HG03175 (cell line): ENCODE data around the gene ATP6V0A1.
A peak's percentile ranks its signal among the peaks of the same experiment; 100 is the strongest.
"Not testable (repeated sequence)": the region's sequence is repeated elsewhere in the genome, so short reads cannot be mapped to it uniquely, and the experiment has no call there.

Experiments
- ATAC-seq: cut with Tn5 transposase; IDR thresholded peaks from one replicate; pipeline ENCODE4 v1.9.1; 2021; ENCODE audit warnings: mild to moderate bottlenecking, moderate library complexity; ENCODE audit not compliant: unreplicated experiment

Gene ATP6V0A1

DNA sequence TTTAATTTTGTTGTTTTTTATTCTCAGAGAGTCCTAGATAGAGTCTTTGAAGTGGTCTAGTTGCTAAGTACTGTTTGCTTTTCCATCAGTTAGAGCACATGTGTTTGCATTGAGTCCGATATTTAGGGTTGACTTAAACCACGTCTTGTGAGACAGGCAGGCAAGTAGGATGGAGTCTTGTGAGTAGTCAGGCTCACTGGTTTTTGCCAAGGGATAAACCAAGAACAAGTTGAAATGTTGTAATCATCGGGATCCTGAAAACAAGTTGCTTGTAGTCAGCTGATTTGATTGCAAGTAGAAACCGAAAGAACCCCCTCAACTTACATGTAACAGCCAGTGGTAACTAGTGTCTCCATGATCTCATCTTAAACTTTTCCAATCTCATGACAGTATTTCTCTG is 17.2 kb downstream of the ATP6V0A1 start:
- no peak for ATAC-seq

DNA sequence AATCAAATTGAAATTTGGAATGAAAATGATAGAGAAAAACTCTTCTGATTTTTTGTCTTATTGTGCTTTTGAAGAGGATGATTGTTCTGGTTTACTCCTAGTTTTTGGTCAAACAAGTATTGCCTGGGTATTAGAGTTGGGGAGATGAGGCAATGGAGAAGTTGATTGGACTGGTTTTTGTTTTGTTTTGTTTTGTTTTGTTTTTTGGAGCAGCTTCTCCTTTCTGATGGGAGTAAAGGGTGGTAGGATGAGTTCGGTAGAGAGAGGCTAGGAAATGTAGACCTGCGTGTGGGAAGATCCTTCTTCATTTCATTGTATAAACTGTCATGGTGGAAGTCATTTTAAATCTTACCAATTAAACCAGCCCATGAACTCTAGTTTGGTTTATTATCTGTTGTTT is 17.7 kb downstream of the ATP6V0A1 start:
- no peak for ATAC-seq

- ATAC-seq, result no peak
Measured at GRCh38 chr17:42477173-42477572, 18.5 kb downstream of the ATP6V0A1 start.

GRCh38 chr17:42477824-42478223 is 19.1 kb downstream of the ATP6V0A1 start:
- not testable (repeated sequence) for ATAC-seq

GRCh38 chr17:42484304-42484703 is 25.6 kb downstream of the ATP6V0A1 start:
- ATAC-seq, result no peak

GRCh38 chr17:42485680-42486079 is 27.0 kb downstream of the ATP6V0A1 start:
- no peak for ATAC-seq

- ATAC-seq, result no peak
Measured at GRCh38 chr17:42488032-42488431, 29.4 kb downstream of the ATP6V0A1 start.

DNA sequence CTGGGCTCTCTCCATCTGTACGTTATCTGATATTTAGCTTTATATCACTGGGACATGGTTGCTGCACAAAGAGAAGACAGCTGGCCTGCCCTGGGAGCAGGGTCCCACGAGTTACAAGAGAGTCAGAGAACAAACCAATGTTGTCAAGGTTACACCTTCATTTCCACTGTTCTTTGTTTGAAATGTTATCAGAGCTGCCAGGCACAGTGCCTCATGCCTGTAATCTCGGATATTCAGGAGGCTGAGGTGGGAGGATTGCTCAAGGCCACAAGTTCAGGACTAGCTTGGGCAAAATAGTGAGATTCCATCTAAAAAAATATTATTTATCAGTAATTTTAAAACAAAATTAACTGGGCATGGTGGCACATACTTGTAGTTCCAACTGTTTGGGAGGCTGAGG is 34.6 kb downstream of the ATP6V0A1 start:
- no peak for ATAC-seq

- no peak for ATAC-seq
Measured at GRCh38 chr17:42494673-42495072, 36.0 kb downstream of the ATP6V0A1 start.

DNA sequence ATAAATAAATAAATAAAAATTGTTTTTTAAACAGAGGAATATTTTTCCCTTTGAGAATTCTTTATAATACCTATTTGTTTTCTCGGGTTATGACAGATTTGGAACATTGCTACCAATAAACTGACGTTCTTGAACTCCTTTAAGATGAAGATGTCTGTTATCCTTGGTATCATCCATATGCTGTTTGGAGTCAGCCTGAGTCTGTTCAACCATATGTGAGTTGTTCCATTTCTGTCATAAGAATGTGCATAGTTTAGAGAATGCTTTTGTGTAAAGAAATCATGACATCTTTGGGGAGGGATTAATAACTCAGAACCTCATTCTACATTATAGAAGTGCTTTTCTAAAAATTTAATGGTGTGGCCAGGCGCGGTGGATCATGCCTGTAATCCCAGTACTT is 40.1 kb downstream of the ATP6V0A1 start:
- no peak for ATAC-seq

DNA sequence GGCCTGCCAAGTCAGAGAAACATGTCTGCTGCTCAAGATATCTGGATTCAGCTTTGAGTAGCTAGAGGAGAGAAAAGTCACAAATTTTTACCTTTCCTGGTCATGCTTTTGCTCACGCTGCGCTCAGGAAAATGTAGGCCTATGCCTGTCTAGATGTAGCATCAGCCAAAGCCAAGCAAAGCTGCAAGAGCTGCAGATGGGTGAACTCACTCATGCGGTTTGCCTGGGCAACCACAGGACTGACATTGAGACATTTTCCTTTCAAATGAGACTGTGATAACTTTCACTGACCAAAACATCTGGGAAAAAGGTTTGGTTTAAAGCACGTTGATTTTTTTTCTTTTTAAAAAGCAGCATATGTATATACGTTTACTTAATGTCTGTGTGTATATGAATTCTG is 43.4 kb downstream of the ATP6V0A1 start:
- no peak for ATAC-seq

- no peak for ATAC-seq
Measured at GRCh38 chr17:42502926-42503325, 44.2 kb downstream of the ATP6V0A1 start.

- no peak for ATAC-seq
Measured at GRCh38 chr17:42507671-42508070, 49.0 kb downstream of the ATP6V0A1 start.

- no peak for ATAC-seq
Measured at GRCh38 chr17:42508426-42509165, 49.9 kb downstream of the ATP6V0A1 start.

DNA sequence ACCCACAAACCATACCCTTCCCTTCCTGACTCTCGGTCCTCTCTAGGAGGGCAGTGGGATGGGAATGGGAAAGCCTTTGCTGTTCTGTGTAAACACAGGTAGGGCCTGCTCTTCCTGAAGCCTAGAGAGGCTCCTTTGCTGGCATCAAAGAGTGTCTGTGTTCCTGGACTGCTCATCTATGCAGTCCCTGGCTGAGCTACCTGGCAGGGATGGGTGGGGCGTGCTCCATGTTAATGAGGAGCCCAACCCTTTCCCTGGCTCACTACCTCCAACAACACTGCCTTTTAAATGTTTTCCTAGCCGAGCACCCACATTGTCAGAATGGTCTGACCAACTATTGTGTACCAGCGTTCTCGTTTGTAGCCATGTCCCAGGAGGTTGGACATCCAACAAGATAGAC is 50.7 kb downstream of the ATP6V0A1 start:
- no peak for ATAC-seq

GRCh38 chr17:42509841-42510240 is 51.2 kb downstream of the ATP6V0A1 start:
- ATAC-seq, result no peak

GRCh38 chr17:42512246-42512645 is 53.6 kb downstream of the ATP6V0A1 start:
- no peak for ATAC-seq

DNA sequence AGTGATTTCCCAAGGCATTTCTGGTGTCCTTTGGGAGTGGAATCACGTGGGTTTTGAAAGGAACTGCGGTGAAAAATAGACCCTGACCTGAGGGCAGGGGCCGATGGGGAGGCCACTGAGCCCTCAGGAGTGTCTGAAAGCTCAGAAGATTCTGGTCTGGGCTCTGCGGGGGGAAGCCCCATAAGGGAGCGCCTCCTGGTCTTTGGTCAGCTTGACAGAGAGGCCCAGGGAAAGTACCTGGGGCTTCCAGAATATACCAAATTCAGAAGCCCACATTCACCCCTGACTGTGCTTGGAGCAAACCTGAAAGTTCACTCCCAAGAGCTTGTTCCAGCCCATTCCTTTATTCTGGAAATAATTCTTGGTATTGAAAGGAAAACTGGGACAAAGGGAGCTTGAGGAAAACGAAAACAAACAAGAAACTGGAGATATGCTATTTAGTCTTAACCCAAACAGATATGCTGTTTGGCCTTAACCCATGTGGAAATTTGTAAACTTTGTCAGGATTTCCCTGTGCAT is 54.1 kb downstream of the ATP6V0A1 start:
- ATAC-seq, result no peak

GRCh38 chr17:42513686-42514085 is 55.0 kb downstream of the ATP6V0A1 start:
- no peak for ATAC-seq

DNA sequence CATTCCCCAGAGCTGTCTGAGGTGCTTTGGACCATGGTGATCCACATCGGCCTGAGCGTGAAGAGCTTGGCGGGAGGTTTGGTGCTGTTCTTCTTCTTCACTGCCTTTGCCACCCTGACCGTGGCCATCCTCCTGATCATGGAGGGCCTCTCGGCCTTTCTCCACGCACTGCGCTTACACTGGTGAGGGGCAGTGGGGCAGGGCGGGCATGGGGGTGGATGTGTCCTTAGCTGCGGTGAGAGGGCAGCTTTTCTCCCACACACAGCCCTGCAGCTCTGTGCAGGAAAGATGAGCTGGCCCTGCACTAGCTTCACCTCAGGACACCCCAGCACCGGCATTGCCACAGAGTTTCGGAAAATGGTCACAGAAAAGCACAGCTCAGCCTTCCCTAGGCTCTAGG is 55.6 kb downstream of the ATP6V0A1 start:
- no peak for ATAC-seq

- no peak for ATAC-seq
Measured at GRCh38 chr17:42514867-42515266, 56.2 kb downstream of the ATP6V0A1 start.

- ATAC-seq, result peak; percentile 47
Measured at GRCh38 chr17:42517516-42517915, 58.8 kb downstream of the ATP6V0A1 start.
